Adrenal gland (tissue), 12 donors: ENCODE results near the gene SMTNL2. TPM values are rescaled to one million over a fixed set of nuclear protein-coding genes. Genes with fewer than 3 reads are reported as not detected.

Experiments
- DNase-seq, 7 donors: peaks; one replicate each; pipeline ENCODE4 v3.0.0-alpha.2; 2019 to 2020
- H3K27ac ChIP-seq, 5 donors: fragments of 200-600 bp; sonication (generic) in 4 of 5; 1 replicate in 3 of 5; 2 replicates in 2 of 5; pipeline versions ENCODE4 v1.5.1 to v1.8.0; 2016 to 2020; ENCODE audit warnings: mild to moderate bottlenecking in 1 of 5
- H3K27me3 ChIP-seq: fragments of 200-600 bp; 2 replicates; pipeline ENCODE4 v1.8.0; 2021
- H3K36me3 ChIP-seq, 2 donors: fragments of 200-600 bp; replicated peaks in 1 of 2; 1 replicate in 1 of 2; 2 replicates in 1 of 2; pipeline versions ENCODE4 v1.5.1 to v1.8.0; 2018 to 2022
- H3K4me1 ChIP-seq, 2 donors: fragments of 200-600 bp; replicated peaks in 1 of 2; 1 replicate in 1 of 2; 2 replicates in 1 of 2; pipeline versions ENCODE4 v1.5.1 to v1.8.0; 2018 to 2021
- H3K4me3 ChIP-seq, 4 donors: fragments of 200-600 bp; sonication (generic) in 3 of 4; one replicate each; pipeline ENCODE4 v1.5.1; 2016 to 2018
- H3K9me3 ChIP-seq, 3 donors: fragments of 200-600 bp; sonication (generic) in 1 of 3; replicated peaks in 1 of 3; 1 replicate in 2 of 3; 2 replicates in 1 of 3; pipeline versions ENCODE4 v1.5.1 to v1.8.0; 2016 to 2021
- POLR2A ChIP-seq, 2 donors: fragments of 450-650 bp; IDR thresholded peaks; one replicate each; pipeline ENCODE4 v1.6.1; 2017; ENCODE audit warnings: antibody characterized with exemption in 2 of 2, mild to moderate bottlenecking in 2 of 2, moderate library complexity in 1 of 2
- WGBS, 4 donors: extraction: QIAGEN DNeasy Blood & Tissue Kit in 2 of 4; methylation state at CpG; one replicate each; pipeline versions ENCODE4 v1.1.5 to v1.1.7; 2013 to 2017; 5-methylcytosine and 5-hydroxymethylcytosine counted together
- intact Hi-C, 2 donors: fragments of 100-400 bp; cut with DNase I; formaldehyde crosslinking; loops; one replicate each; pipeline versions ENCODE4 v1.14.1 to v1.15.0; 2022 to 2023
- polyA plus RNA-seq, 3 donors: library from polyadenylated mRNA; stranded (reverse); fragments of 200-250 nt in 2 of 3; fragments of 350-450 nt in 1 of 3; fragmentation: Illumina TruSeq in 1 of 3; extraction: RNeasy Lipid Tissue Mini Kit (QIAGEN cat#74804) in 1 of 3; gene quantifications; one replicate each; pipeline ENCODE4 v1.2.3, GENCODE V29; 2013 to 2014
- total RNA-seq, 9 donors: library from RNA; depleted of rRNA in 4 of 9; stranded (reverse); fragments of >200 nt in 4 of 9; fragments of 120-200 nt in 1 of 9; fragmentation: NEBNext Ultra II Directional in 1 of 9; extraction: Animal tissue kit (Norgen Biotek cat#: 25700) in 1 of 9; gene quantifications; one replicate each; pipeline versions ENCODE4 v1.1.0 to v1.2.4, GENCODE V29; 2013 to 2023
- TF ChIP-seq, protein P1 (sequence below), 6 experiments: fragments of 450-650 bp in 4 of 6; fragments of 200-600 bp in 2 of 6; sonication (generic) in 1 of 6; IDR thresholded peaks; 1 replicate in 5 of 6; 2 replicates in 1 of 6; pipeline versions ENCODE4 v1.5.1 to v1.8.0; 2016 to 2021; ENCODE audit warnings: antibody characterized with exemption in 6 of 6, mild to moderate bottlenecking in 2 of 6, moderate library complexity in 1 of 6
- donor health status: healthy with polysubstance abuse.
- donor health status: Bipolar disorder and iron deficiency.
- donor health status: DM: yes; HTN: yes; CAD: no.
- donor health status: DM: no; HTN: no; CAD: no.
- donor health status: DM: no; HTN: no; CAD: no.
- donor health status: DM: yes; HTN: yes; CAD: no.

The SMTNL2 gene
- total and polyA plus RNA-seq, 12 donors: 0.11 to 0.94 (median 0.17) TPM; not detected in 5

DNA sequence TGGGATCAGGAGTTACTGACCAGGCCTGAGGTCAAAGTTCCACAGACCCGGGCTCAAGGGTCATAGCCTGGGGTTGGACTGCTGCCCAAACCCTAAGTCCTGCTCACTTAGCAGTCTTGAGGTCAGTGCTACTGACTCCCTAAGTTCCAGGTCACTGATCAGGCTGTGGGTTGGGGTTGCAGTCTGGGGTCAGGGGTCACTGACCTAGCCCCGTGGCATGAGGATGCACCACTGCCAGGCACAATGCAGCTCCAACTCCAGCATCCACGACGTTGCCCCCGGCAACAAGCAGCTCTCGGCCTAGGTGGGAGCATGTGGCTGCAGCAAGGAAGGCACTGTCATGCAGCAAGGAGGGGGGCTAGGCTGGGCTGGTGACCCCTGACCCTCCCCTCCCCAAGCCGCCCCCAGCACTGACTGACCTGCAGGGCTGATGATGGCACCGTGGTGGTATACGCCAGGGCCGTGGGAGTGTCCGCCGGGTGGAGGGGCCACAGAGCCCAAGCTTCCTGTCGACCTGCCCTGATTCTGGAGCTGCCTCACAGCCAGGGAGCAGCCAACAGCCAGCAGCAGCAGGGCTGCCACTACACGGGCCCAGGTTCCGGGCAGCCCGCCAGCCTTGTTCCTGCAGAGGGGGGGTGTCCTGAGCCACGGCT, 25.1 kb upstream of the SMTNL2 start:
- H3K4me1 ChIP-seq: peaks cover 13 to 21% of the 10 kb centered on the region in 2 donors
- TF ChIP-seq, protein P1, sequence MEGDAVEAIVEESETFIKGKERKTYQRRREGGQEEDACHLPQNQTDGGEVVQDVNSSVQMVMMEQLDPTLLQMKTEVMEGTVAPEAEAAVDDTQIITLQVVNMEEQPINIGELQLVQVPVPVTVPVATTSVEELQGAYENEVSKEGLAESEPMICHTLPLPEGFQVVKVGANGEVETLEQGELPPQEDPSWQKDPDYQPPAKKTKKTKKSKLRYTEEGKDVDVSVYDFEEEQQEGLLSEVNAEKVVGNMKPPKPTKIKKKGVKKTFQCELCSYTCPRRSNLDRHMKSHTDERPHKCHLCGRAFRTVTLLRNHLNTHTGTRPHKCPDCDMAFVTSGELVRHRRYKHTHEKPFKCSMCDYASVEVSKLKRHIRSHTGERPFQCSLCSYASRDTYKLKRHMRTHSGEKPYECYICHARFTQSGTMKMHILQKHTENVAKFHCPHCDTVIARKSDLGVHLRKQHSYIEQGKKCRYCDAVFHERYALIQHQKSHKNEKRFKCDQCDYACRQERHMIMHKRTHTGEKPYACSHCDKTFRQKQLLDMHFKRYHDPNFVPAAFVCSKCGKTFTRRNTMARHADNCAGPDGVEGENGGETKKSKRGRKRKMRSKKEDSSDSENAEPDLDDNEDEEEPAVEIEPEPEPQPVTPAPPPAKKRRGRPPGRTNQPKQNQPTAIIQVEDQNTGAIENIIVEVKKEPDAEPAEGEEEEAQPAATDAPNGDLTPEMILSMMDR (IDR thresholded peaks at IDR 0.05): no peak
- no peak for TF ChIP-seq POLR2A (IDR thresholded peaks at IDR 0.05)
- 57 to 70% (median 57%) methylated on average over 12 to 17 of the region's 17 CpGs; no CpG with 5 or more reads in 1 of the 4 donors for WGBS, 4 donors
- H3K27me3 ChIP-seq: no peaks in the 10 kb centered on the region
- H3K36me3 ChIP-seq: no peaks in the 10 kb centered on the region
- intact Hi-C loops: no loop called here
- no peak overlapping the region for H3K27ac ChIP-seq
- H3K9me3 ChIP-seq: no peaks in the 10 kb centered on the region
- no peak for DNase-seq
- H3K4me3 ChIP-seq: no peak overlapping the region

DNA sequence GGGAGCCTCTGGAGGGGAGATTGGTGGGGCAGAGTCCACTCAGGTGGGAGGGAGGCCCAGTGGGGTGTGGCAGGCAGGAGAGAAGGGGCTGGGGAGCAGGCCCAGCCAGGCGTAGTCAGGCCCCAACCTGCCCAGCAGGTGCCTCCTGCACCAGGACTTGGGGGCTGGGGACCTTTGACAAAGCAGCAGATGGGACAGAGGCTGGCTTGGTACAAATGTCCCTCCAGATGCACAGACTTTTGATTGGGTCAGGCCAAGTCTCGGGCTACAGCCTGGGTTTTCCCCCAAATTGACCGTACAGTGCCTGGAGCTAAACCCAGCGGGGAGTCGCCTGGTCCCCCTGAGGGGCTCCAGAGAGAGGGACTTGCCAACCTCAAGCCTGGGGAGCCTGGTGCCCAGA, 24.4 kb upstream of the SMTNL2 start:
- intact Hi-C loops: no loop called here
- Histone ChIP-seq H3K9me3 (no peaks in the 10 kb centered on the region), H3K4me3 (no peak overlapping the region), H3K4me1 (peaks cover 6 to 15% of the 10 kb centered on the region in 2 donors), H3K36me3 (no peaks in the 10 kb centered on the region), H3K27ac (no peak overlapping the region), H3K27me3 (no peaks in the 10 kb centered on the region)
- 94 to 96% (median 96%) methylated on average over 3 to 5 of the region's 5 CpGs; no CpG with 5 or more reads in 1 of the 4 donors for WGBS, 4 donors
- no peak for DNase-seq
- no peak for TF ChIP-seq POLR2A (IDR thresholded peaks at IDR 0.05)
- TF ChIP-seq, protein P1 (IDR thresholded peaks at IDR 0.05): no peak

DNA sequence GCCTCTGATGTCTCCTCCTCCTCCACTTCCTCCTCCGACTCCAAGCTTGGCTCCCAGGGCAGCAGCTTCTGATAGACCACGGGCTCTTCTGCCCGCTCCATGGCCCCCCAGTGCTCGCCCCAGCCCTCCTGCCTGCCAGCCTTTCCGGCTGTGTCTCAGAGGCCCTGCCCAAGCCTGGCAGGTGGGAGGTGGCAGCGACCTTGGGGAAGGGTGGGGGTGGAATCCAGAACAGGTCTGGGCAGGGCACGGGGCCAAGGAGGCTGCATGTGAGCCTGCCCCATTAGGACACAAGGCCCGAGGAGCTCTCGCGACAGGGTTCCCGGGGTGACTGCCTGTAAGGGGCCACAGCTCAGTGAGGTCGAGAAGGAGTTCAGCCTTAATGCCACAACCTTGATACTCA, 23.9 kb upstream of the SMTNL2 start, which contains the start of gene GGT6:
GGT6 (minus strand) TSS at position 157 of the 400 bp plus-strand sequence; CDS start at position 101, 56 bp downstream.
- Histone ChIP-seq H3K4me3 (no peak within 1 kb of the TSS), H3K27ac (peak within 1 kb of the TSS in 2 of 5 donors; percentile 47 to 49), H3K4me1 (peaks cover 5 to 16% of the 10 kb centered on the region in 2 donors), H3K27me3 (no peaks in the 10 kb centered on the region), H3K36me3 (no peaks in the 10 kb centered on the region), H3K9me3 (no peaks in the 10 kb centered on the region)
- peak in 3 of 7 donors; percentile 62 to 65 (median 63) for DNase-seq
- WGBS, 4 donors: 56 to 74% (median 67%) methylated on average over 8 to 12 of the region's 12 CpGs
- intact Hi-C loops: no loop called here
- TF ChIP-seq POLR2A (IDR thresholded peaks at IDR 0.05): no peak
- TF ChIP-seq, protein P1 (IDR thresholded peaks at IDR 0.05): no peak

DNA sequence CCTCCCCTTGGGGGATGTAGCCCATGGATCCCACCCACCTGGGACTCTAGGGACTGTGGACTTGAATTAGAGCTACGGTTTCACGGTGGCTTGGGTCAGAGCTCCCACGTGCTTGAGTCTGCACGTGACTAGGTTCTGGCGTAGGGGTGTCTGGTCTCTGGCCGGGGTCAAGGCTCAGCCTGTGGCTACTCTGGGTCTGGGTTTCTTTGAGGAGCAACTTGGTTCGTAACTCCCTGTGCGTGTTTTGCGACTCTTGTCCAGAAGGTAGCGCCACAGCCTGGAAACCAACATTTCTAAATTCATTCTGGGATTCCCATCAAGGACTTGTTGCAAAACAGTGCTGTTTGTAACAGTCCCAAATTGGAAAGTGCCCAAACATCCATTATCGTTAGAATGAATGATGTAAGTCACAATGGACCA, 23.5 kb upstream of the SMTNL2 start:
- Histone ChIP-seq H3K4me3 (no peak overlapping the region), H3K4me1 (peaks cover 2 to 17% of the 10 kb centered on the region in 2 donors), H3K9me3 (no peaks in the 10 kb centered on the region), H3K27me3 (no peaks in the 10 kb centered on the region), H3K36me3 (no peaks in the 10 kb centered on the region), H3K27ac (peak overlapping the region in 2 of 5 donors; percentile 47 to 49)
- TF ChIP-seq, protein P1 (IDR thresholded peaks at IDR 0.05): peak in 4 of 6 experiments; percentile 34 to 46 (median 38)
- TF ChIP-seq POLR2A (IDR thresholded peaks at IDR 0.05): no peak
- DNase-seq: peak in 6 of 7 donors; percentile 58 to 83 (median 78)
- WGBS, 4 donors: 38 to 50% (median 42%) methylated on average over 5 to 11 of the region's 11 CpGs
- intact Hi-C loops: no loop called here
